Activated CD4-positive, alpha-beta T cell treated with anti-CD3 and anti-CD28 coated beads, Interleukin-2, amount 10 ng/mL, durations not matched to agents 7 days and 5 days (primary cell): ENCODE data around the gene SNX13. TPM values are rescaled to one million over a fixed set of nuclear protein-coding genes. Genes with fewer than 3 reads are reported as not detected.
"Not testable (repeated sequence)": the region's sequence is repeated elsewhere in the genome, so short reads cannot be mapped to it uniquely, and the experiment has no call there.

Experiments used
- CTCF ChIA-PET: fragments of 350-600 bp; sonication (Branson Sonifier 250); formaldehyde crosslinking; loops from one replicate; lab custom pipeline; 2021; ENCODE audit warnings: antibody characterized with exemption; lab: Charles Lee
- POLR2A ChIA-PET: fragments of 350-600 bp; sonication (Branson Sonifier 250); formaldehyde crosslinking; loops from one replicate; lab custom pipeline; 2021; ENCODE audit warnings: antibody characterized with exemption; lab: Charles Lee
- DNase-seq: peaks from one replicate; pipeline ENCODE4 v3.0.0-alpha.2; 2020
- H3K27ac Mint-ChIP-seq: one replicate; pipeline ENCODE4 v1.8.0; 2021; ENCODE audit warnings: mild to moderate bottlenecking, moderate library complexity, mixed read lengths
- H3K27me3 Mint-ChIP-seq: one replicate; pipeline ENCODE4 v1.8.0; 2021; ENCODE audit warnings: mixed read lengths
- H3K36me3 Mint-ChIP-seq: one replicate; pipeline ENCODE4 v1.8.0; 2021; ENCODE audit warnings: low read depth, mixed read lengths
- H3K4me1 Mint-ChIP-seq: one replicate; pipeline ENCODE4 v1.8.0; 2021; ENCODE audit warnings: mixed read lengths
- H3K4me3 Mint-ChIP-seq: one replicate; pipeline ENCODE4 v1.8.0; 2021; ENCODE audit warnings: mild to moderate bottlenecking, moderate library complexity, mixed read lengths
- H3K9me3 Mint-ChIP-seq: one replicate; pipeline ENCODE4 v1.8.0; 2021; ENCODE audit warnings: mixed read lengths
- total RNA-seq, 2 experiments: library from RNA; stranded (reverse); gene quantifications; one replicate each; pipeline ENCODE4 v1.2.3, GENCODE V29; 2021

SNX13 gene
- total RNA-seq, 2 experiments from 2014 or later: 25.3 to 26.3 TPM

DNA sequence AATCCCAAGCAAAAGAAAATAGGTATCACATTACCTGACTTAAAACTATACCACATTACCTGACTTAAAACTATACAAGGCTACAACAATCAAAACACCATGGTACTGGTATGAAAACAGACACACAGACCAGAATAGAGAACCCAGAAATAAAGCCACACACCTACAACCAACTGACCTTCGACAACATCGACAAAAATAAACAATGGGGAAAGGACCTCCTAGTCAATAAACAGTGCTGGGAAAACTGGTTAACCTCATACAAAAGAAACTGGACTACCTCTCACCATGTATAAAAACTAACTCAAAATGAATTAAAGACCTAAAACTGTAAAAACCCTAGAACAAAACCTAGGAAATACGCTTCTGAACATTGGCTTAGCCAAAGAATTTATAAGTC, 22.5 kb downstream of the SNX13 start:
- Mint-ChIP-seq H3K27me3 (no peaks in the 10 kb centered on the region), H3K27ac (no peak overlapping the region), H3K36me3 (peaks cover 2% of the 10 kb centered on the region), H3K4me1 (peaks cover 4% of the 10 kb centered on the region), H3K4me3 (no peak overlapping the region), H3K9me3 (no peaks in the 10 kb centered on the region)
- CTCF ChIA-PET: no interaction called here
- POLR2A ChIA-PET: no interaction called here
- no peak for DNase-seq

- no peak overlapping the region for H3K4me3 Mint-ChIP-seq
- POLR2A ChIA-PET: no interaction called here
- peaks cover 2% of the 10 kb centered on the region for H3K4me1 Mint-ChIP-seq
- CTCF ChIA-PET: no interaction called here
- DNase-seq: no peak
- H3K27ac Mint-ChIP-seq: no peak overlapping the region
- peaks cover 2% of the 10 kb centered on the region for H3K36me3 Mint-ChIP-seq
- no peaks in the 10 kb centered on the region for H3K9me3 Mint-ChIP-seq
- H3K27me3 Mint-ChIP-seq: no peaks in the 10 kb centered on the region
These were observed 23.5 kb downstream of the SNX13 start for GRCh38 chr7:17916786-17917185.

DNA sequence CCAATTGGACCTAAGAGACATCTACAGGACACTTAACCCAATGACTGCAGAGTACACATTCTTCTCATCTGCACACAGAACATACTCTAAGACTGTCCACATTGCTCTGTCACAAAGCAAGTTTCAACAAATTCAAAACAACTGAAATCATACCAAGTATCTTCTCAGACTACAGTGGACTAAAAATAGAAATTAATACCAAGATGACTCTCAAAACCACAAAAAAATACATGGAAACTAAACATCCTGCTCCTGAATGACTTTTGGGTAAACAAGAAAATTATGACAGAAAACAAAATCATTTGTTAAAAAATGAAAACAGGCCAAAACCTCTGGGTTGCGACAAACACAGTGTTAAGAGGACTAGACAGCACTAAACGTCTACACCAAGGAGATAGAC, 24.5 kb downstream of the SNX13 start:
- Mint-ChIP-seq H3K27ac (no peak overlapping the region), H3K4me1 (no peaks in the 10 kb centered on the region), H3K36me3 (peaks cover 3% of the 10 kb centered on the region), H3K9me3 (peaks cover under 1% of the 10 kb centered on the region), H3K27me3 (no peaks in the 10 kb centered on the region), H3K4me3 (no peak overlapping the region)
- no peak for DNase-seq
- CTCF ChIA-PET: no interaction called here
- POLR2A ChIA-PET: no interaction called here

- DNase-seq: no peak
- Mint-ChIP-seq H3K4me1 (peaks cover 2% of the 10 kb centered on the region), H3K9me3 (peaks cover 7% of the 10 kb centered on the region), H3K27ac (no peak overlapping the region), H3K36me3 (peaks cover 10% of the 10 kb centered on the region), H3K4me3 (no peak overlapping the region), H3K27me3 (no peaks in the 10 kb centered on the region)
- ChIA-PET CTCF (interaction anchor here (1.3 kb wide), 1 partner anchor 46 kb away, joined by 4 read pairs; no protein-coding TSS in a partner anchor), POLR2A (no interaction called here)
These were observed 25.1 kb downstream of the SNX13 start for GRCh38 chr7:17915168-17915567.

GRCh38 chr7:17913250-17913649, 27.0 kb downstream of the SNX13 start:
- H3K36me3 Mint-ChIP-seq: peaks cover 18% of the 10 kb centered on the region
- CTCF ChIA-PET: no interaction called here
- POLR2A ChIA-PET: no interaction called here
- H3K9me3 Mint-ChIP-seq: peaks cover 13% of the 10 kb centered on the region
- no peak overlapping the region for H3K4me3 Mint-ChIP-seq
- H3K4me1 Mint-ChIP-seq: peaks cover 2% of the 10 kb centered on the region
- H3K27ac Mint-ChIP-seq: no peak overlapping the region
- no peaks in the 10 kb centered on the region for H3K27me3 Mint-ChIP-seq
- no peak for DNase-seq

DNA sequence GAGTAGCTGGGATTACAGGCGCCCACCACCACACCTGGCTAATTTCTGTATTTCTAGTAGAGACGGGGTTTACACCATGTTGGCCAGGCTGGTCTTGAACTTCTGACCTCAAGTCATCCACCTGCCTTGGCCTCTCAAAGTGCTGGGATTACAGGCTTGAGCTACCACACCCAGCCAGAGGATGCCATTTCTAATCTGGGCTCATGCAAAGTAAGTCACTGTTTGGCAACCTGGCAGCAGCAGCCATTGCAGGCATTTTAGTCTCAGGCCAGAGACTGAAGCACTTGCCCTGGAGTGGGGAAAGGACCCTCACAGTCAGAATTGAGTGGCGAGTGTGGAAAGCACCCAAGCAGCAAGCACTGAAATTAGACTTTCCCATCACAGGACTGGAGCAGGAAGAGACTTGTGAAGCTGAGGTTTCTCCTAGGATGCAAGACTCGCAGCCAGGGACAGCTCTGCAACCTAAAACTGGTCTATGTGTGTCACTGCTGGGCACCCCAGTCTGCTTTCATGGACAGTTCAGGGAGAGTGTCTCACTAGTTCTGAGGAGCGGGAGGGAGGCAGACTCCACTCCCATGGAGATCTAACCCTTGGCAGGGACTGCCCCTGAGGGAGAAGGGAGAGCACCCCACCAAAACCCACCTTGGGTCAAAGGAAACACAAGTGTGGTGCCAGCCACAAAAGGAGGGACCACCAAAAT, 27.6 kb downstream of the SNX13 start:
- Mint-ChIP-seq H3K9me3 (peaks cover 13% of the 10 kb centered on the region), H3K27me3 (no peaks in the 10 kb centered on the region), H3K4me1 (peaks cover 2% of the 10 kb centered on the region), H3K27ac (no peak overlapping the region), H3K36me3 (peaks cover 18% of the 10 kb centered on the region), H3K4me3 (no peak overlapping the region)
- CTCF ChIA-PET: no interaction called here
- POLR2A ChIA-PET: no interaction called here
- no peak for DNase-seq

- DNase-seq: no peak
- H3K27ac Mint-ChIP-seq: no peak overlapping the region
- ChIA-PET CTCF (no interaction called here), POLR2A (no interaction called here)
- peaks cover 19% of the 10 kb centered on the region for H3K36me3 Mint-ChIP-seq
- H3K4me1 Mint-ChIP-seq: peaks cover 2% of the 10 kb centered on the region
- H3K27me3 Mint-ChIP-seq: no peaks in the 10 kb centered on the region
- H3K9me3 Mint-ChIP-seq: peaks cover 13% of the 10 kb centered on the region
- H3K4me3 Mint-ChIP-seq: no peak overlapping the region
These were observed 28.2 kb downstream of the SNX13 start for GRCh38 chr7:17912050-17912449.

GRCh38 chr7:17910377-17910776, 29.9 kb downstream of the SNX13 start:
- Mint-ChIP-seq H3K27ac (no peak overlapping the region), H3K9me3 (peaks cover 13% of the 10 kb centered on the region), H3K27me3 (no peaks in the 10 kb centered on the region), H3K4me3 (no peak overlapping the region), H3K36me3 (peaks cover 21% of the 10 kb centered on the region), H3K4me1 (peaks cover 2% of the 10 kb centered on the region)
- DNase-seq: no peak
- CTCF ChIA-PET: interaction anchor here (0.5 kb wide), 1 partner anchor 151 kb away, joined by 3 read pairs; no protein-coding TSS in a partner anchor
- POLR2A ChIA-PET: no interaction called here

GRCh38 chr7:17909310-17909709, 31.0 kb downstream of the SNX13 start:
- H3K27me3 Mint-ChIP-seq, H3K4me1 Mint-ChIP-seq, POLR2A ChIA-PET, H3K4me3 Mint-ChIP-seq, H3K27ac Mint-ChIP-seq, DNase-seq: not testable (repeated sequence)
- Mint-ChIP-seq H3K9me3 (peaks cover 13% of the 10 kb centered on the region), H3K36me3 (peaks cover 21% of the 10 kb centered on the region)
- CTCF ChIA-PET: interaction anchor here (0.9 kb wide), 1 partner anchor 14 kb away, joined by 3 read pairs; no protein-coding TSS in a partner anchor

DNA sequence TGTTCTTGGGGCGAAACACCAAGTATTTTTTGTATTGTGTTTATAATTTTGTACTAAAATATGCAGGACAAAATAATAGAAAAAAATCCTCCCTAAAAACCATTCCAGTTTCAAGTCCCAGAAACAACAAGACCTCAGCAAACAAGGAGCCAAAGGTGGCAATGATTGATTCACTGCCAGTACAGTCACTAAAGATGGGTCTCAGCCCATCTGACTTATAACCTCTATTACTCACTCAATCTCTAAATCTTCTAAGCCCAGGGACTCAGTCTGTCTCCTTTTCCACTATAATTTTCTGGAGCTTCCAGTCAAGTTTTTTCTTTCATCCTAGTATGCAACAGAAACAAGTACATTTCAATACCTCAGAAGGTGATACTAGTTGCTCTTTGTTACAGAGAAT, 33.3 kb downstream of the SNX13 start:
- CTCF ChIA-PET: no interaction called here
- H3K27ac Mint-ChIP-seq: no peak overlapping the region
- no peak for DNase-seq
- peaks cover 13% of the 10 kb centered on the region for H3K9me3 Mint-ChIP-seq
- POLR2A ChIA-PET: no interaction called here
- H3K4me3 Mint-ChIP-seq: no peak overlapping the region
- no peaks in the 10 kb centered on the region for H3K27me3 Mint-ChIP-seq
- peaks cover 12% of the 10 kb centered on the region for H3K4me1 Mint-ChIP-seq
- peaks cover 21% of the 10 kb centered on the region for H3K36me3 Mint-ChIP-seq

GRCh38 chr7:17903337-17903736, 37.0 kb downstream of the SNX13 start:
- H3K27me3 Mint-ChIP-seq: no peaks in the 10 kb centered on the region
- H3K36me3 Mint-ChIP-seq: peaks cover 4% of the 10 kb centered on the region
- DNase-seq: no peak
- peaks cover 10% of the 10 kb centered on the region for H3K4me1 Mint-ChIP-seq
- POLR2A ChIA-PET: no interaction called here
- CTCF ChIA-PET: no interaction called here
- no peak overlapping the region for H3K27ac Mint-ChIP-seq
- no peaks in the 10 kb centered on the region for H3K9me3 Mint-ChIP-seq
- H3K4me3 Mint-ChIP-seq: no peak overlapping the region

GRCh38 chr7:17902599-17902998, 37.7 kb downstream of the SNX13 start:
- no peak for DNase-seq
- H3K4me1 Mint-ChIP-seq: peaks cover 10% of the 10 kb centered on the region
- peaks cover 4% of the 10 kb centered on the region for H3K36me3 Mint-ChIP-seq
- H3K27me3 Mint-ChIP-seq: no peaks in the 10 kb centered on the region
- H3K9me3 Mint-ChIP-seq: no peaks in the 10 kb centered on the region
- H3K4me3 Mint-ChIP-seq: no peak overlapping the region
- POLR2A ChIA-PET: no interaction called here
- no peak overlapping the region for H3K27ac Mint-ChIP-seq
- CTCF ChIA-PET: no interaction called here

GRCh38 chr7:17900464-17900863, 39.8 kb downstream of the SNX13 start:
- POLR2A ChIA-PET: interaction anchor here (0.7 kb wide), 1 partner anchor 17 kb away, joined by 3 read pairs; no protein-coding TSS in a partner anchor
- H3K27me3 Mint-ChIP-seq: no peaks in the 10 kb centered on the region

DNA sequence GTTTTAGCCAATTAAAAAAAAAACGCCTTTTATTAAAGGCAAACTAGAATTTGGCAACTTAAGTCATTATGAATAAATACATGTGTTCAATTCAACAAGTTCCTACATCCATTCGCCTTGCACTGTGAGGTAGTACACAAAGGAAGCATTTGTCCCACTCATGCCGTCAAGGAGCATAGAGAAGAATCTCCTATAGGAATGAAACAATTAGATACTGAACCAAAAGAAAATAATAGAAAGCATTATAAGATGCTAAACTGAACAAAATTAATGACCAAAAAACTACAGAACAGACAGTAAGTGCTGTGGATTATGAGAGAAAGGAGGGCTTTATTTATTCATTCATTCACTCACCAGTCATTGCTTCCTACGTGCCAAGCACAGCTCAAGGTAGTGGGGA, 42.2 kb downstream of the SNX13 start:
- ChIA-PET POLR2A (no interaction called here), CTCF (no interaction called here)
- Mint-ChIP-seq H3K27me3 (no peaks in the 10 kb centered on the region), H3K36me3 (no peaks in the 10 kb centered on the region), H3K4me3 (no peak overlapping the region), H3K27ac (no peak overlapping the region), H3K9me3 (no peaks in the 10 kb centered on the region), H3K4me1 (no peaks in the 10 kb centered on the region)
- DNase-seq: no peak

More at GRCh38 chr7:17900464-17900863, 39.8 kb downstream of the SNX13 start:
- no peak overlapping the region for H3K4me3 Mint-ChIP-seq
- peaks cover 10% of the 10 kb centered on the region for H3K4me1 Mint-ChIP-seq
- H3K9me3 Mint-ChIP-seq: no peaks in the 10 kb centered on the region
- H3K27ac Mint-ChIP-seq: no peak overlapping the region
- no peaks in the 10 kb centered on the region for H3K36me3 Mint-ChIP-seq
- CTCF ChIA-PET: no interaction called here
- DNase-seq: no peak
